HG03571 (cell line): ENCODE results near the gene CCNL2.

ENCODE experiments used
- ATAC-seq: cut with Tn5 transposase; IDR thresholded peaks from one replicate; pipeline ENCODE4 v1.9.1; 2021; ENCODE audit not compliant: unreplicated experiment

The CCNL2 gene

GRCh38 chr1:1358433-1359271, 40.5 kb downstream of the CCNL2 start, which contains the start of gene MXRA8:
TSS of gene MXRA8 (minus strand) at chr1:1358555. CDS start at chr1:1358504, 51 bp downstream.
- no peak for ATAC-seq

DNA sequence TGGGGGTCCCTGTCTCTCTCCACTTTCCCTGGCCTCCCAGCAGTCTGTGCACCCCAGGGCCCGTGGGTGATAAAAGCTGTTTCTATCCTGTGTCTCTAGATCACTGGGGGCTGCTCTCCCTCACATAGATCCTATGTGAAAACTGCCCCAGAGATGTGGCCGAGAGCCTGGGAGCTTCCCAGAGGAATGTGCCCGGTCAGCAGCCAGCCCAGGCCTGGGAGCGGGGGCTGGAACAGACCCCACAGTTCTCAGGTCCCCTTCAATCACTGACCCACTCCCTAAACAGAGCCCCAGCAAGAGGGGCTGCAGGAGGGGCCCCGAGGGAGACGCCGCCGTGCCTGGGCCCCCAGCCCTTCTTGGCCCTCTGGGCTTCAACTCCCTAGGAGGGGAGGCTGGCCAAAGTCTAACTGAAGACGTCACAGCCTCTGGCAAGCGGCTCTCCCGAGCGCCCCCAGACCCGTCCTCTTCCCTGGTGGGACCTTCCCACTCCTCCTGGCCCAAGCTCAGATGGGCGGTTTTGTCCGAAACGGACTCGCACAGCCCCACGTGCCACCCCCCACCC, 41.2 kb downstream of the CCNL2 start:
- no peak for ATAC-seq

DNA sequence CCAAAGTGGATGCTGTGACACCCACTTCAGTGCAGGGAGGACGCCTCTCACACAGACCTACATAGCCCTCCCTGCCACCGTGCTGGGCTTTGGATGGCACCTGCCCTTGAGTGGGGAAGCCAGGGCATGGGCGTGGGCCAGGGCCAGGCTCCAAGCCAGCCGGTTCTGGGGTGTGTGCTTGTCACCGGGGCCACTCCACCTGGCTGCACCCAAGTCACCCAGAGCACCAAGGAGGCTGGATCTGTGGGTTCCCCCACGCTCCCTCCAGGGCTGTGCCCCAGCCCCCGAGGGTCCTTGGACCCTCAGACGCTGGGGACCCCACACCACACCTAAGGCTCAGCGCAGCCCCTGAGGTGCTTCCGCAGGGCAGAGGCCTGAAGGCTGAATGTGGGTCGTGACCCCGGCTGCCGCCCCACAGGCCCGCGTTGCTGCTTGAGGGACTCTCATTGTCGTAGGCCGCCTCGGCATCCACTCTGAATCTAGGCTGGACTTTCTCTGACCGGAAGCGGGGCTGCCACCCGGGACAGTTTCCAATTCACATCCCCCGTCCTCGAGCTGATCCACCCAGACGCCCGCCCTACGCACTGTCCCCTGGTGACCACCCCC, 42.2 kb downstream of the CCNL2 start:
- no peak for ATAC-seq

GRCh38 chr1:1356166-1356795, 42.9 kb downstream of the CCNL2 start:
- no peak for ATAC-seq

DNA sequence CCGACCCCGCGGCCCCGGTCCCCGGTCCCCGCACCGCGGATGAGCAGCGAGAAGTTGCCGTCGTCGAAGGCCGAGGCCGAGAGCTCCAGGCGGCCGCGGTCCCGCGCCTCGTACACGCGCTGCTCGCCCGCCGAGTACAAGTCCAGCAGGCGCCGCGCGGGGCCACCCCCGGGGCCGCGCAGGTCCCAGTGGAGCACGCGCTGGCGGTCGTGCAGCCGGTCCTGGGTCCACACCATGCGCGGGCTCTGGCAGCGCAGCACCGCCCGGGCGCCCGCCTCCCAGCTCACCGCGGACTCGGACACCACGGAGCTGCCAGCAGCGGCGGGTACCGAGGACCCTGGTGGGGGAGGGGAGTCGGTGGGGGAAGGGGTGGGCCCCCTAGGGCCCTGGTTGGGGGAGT, 43.7 kb downstream of the CCNL2 start:
- ATAC-seq = no peak

GRCh38 chr1:1354271-1355247, 44.6 kb downstream of the CCNL2 start:
- no peak for ATAC-seq

- no peak for ATAC-seq
Observed at GRCh38 chr1:1353389-1354151, 45.6 kb downstream of the CCNL2 start.

DNA sequence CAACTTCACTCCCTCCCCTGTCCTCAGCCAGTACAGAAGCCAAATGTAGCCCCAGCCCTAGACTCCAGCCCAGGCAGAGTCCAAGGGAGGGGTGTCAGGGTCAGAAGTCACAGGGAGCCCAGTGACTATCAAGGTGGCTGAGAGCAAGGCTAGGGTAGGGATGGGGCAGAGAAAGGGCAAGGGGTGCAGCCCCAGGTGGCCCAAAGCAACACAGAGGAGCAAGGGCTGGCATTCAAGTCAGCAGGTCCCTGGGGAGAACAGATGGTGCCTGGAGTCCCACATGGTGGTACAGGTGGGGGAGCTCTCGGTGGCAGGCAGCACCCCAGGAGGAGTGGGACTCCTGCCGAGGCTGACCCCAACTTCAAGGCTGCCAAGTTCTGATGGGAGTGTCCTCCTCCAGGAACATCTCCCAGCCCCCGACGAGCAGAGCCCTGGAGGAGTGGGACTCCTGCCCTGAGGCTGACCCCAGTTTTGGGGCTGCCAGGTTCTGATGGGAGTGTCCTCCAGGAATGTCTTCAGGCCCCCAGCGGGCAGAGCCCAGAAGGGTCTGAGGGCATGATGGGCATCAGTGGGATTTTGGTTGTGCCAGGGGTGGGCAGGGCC, 46.2 kb downstream of the CCNL2 start:
- ATAC-seq = no peak

DNA sequence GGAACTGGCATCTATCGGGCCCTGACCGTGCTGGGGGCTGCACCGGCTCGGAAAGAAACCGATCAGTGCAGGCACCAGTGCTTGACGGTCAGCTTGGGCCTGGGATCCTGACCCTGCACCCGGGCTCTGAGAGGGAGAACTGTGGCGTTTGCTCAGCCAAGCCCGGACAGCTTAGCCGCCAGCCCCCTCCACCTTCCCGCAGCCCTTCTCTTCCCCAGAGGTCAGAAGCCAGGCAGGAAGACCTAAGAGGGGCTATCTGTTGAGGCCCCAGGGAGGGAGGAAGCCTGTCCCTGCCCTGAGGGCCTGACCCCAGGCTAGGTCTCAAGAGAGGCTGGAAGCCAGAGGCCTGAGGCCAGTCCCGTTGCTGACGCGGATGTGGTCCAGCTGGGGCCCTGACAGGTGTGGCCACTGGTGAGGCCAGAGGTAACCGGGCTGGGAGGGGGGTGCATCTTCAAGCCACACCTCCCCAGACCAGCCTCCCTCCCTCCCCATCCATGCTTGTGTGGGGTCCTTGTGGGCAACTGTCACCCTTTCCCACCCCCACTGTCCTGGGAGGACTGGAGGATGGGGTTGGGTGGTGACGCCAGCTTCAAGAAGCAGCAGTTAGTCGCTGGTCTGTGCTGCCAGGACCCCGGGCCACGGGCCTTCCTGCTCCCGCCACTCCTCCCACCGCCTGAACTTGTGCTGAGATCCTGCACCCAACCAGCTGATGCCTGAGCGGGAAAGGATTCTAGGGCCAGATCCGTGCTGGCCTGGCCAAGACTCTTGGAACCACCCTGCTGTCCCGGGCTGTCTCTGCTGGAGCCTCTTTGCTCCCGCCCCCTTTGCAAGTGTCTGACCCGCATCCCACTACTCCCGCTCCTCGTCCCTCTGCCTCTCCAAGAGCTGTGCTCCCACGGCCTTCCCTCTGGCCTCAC, 47.4 kb downstream of the CCNL2 start:
- ATAC-seq = no peak

DNA sequence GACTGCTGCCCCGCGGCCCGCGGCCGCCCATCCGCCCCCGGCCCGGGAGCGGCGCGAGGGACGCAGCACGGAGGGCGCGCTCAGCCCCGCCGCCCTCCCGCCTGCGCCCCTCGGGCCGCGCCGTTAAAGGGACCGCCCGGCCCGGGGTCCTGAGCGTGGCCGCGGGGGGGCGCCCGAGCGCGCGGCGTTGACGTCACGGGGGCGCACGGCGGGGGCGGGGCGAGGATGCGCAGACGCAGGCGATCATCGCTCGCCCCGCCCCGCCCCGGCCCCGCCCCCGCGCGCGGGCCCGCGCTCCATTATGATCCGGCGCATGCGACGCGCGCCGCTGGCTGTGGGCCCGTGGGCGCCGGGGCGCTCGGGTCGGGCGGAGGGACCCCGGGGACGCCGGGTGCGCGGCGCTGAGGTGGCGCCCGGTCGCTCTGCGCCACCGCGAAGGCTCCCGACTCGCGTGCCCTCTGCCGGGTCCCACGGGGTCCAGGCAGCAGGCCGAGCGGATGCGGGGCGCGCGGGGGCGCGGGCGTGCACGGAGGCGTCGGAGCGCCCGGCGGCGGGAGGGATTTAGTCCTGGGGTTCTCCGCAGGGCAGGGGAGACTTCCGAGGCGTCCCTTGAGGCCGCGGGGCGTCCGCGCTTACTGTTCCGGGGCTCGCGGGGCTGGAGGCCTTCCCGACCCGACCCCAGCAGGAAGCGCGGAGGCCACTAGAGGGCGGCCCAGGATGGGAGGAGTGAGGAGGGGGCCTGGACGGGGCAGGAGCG, 49.7 kb downstream of the CCNL2 start, which contains the start of gene DVL1:
Gene DVL1, minus strand, starts transcription at position 163 of the 757 bp plus-strand sequence. CDS start 353 bp downstream, outside the sequence.
- ATAC-seq = peak; percentile 61

GRCh38 chr1:1348420-1349255, 50.5 kb downstream of the CCNL2 start:
- ATAC-seq = peak; percentile 36

GRCh38 chr1:1347663-1348419, 51.3 kb downstream of the CCNL2 start:
- ATAC-seq = no peak

DNA sequence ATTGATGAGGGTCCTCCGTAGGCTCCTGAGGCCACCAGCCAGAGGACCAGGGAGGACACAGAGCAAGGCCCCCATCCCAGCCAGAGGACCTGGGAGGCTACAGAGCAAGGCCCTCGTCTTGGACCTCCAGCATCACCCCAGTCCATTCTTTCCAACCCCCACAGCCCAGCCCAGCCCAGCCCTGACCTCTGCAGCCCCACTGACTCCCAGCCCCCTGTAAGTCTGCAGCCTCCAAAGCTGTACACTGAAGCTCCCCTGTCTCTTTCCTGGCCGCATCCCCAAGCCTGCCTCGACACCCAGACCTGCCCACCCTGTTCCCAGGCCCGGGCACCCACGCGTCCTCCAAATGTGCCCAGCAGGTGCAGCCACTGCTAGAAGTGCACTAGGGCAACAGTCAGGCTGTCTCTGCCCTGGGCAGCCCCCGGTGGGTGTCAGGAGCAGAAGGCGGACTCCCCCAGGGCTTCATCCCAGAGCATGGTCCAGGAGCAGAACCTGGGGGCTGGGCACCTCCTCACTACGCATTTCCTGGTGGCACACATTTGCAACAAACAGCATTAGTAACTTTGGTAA, 52.0 kb downstream of the CCNL2 start:
- ATAC-seq = no peak

GRCh38 chr1:1346501-1346890, 52.6 kb downstream of the CCNL2 start:
- ATAC-seq = no peak

- no peak for ATAC-seq
Observed at GRCh38 chr1:1345860-1346500, 53.2 kb downstream of the CCNL2 start.
